Mesodermal cell (in vitro differentiated cells): Measurements from ENCODE around the gene TBC1D8.

Source experiments
- H3K27ac ChIP-seq: 2 replicates; pipeline ENCODE4 v1.7.0; 2013; ENCODE audit warnings: mild to moderate bottlenecking, low read depth, low read length, moderate library complexity; ENCODE audit not compliant: severe bottlenecking
- H3K36me3 ChIP-seq: 2 replicates; pipeline ENCODE4 v1.7.1; 2013; ENCODE audit warnings: mild to moderate bottlenecking, low read length, moderate library complexity; ENCODE audit not compliant: control insufficient read depth, insufficient read depth
- H3K4me1 ChIP-seq: one replicate; pipeline ENCODE4 v1.7.1; 2013; ENCODE audit warnings: mild to moderate bottlenecking, low read length; ENCODE audit not compliant: insufficient read depth, control insufficient read depth, poor library complexity, severe bottlenecking
- H3K4me3 ChIP-seq: 2 replicates; pipeline ENCODE4 v1.7.0; 2013; ENCODE audit warnings: low read length, control low read depth, mild to moderate bottlenecking; ENCODE audit not compliant: insufficient read depth, poor library complexity, severe bottlenecking; ENCODE audit errors: extremely low read depth
- H3K9me3 ChIP-seq: 2 replicates; pipeline ENCODE4 v1.7.1; 2013; ENCODE audit warnings: mild to moderate bottlenecking, low read length, moderate library complexity; ENCODE audit not compliant: control insufficient read depth
- WGBS, 2 experiments: methylation state at CpG; one replicate each; pipeline ENCODE4 v1.1.5; 2013; ENCODE audit warnings: missing lambda C conversion rate in 2 of 2; ENCODE audit not compliant: insufficient coverage in 2 of 2; 5-methylcytosine and 5-hydroxymethylcytosine counted together

The TBC1D8 gene

GRCh38 chr2:100997509-100998234 is 153.5 kb downstream of the TBC1D8 start:
- Histone ChIP-seq H3K27ac (no peak overlapping the region), H3K4me3 (no peak overlapping the region), H3K9me3 (peaks cover 8% of the 10 kb centered on the region), H3K4me1 (peaks cover 6% of the 10 kb centered on the region), H3K36me3 (peaks cover 2% of the 10 kb centered on the region)
- 90 to 100% methylated on average over 2 of the region's 5 CpGs for WGBS, 2 experiments

GRCh38 chr2:100995309-100996075 is 155.7 kb downstream of the TBC1D8 start:
- H3K36me3 ChIP-seq: no peaks in the 10 kb centered on the region
- H3K4me1 ChIP-seq: peaks cover 3% of the 10 kb centered on the region
- 89 to 92% methylated on average over 18 to 22 of the region's 28 CpGs for WGBS, 2 experiments
- no peaks in the 10 kb centered on the region for H3K9me3 ChIP-seq
- no peak overlapping the region for H3K27ac ChIP-seq
- H3K4me3 ChIP-seq: no peak overlapping the region

- Histone ChIP-seq H3K4me3 (no peak overlapping the region), H3K4me1 (peaks cover 3% of the 10 kb centered on the region), H3K36me3 (no peaks in the 10 kb centered on the region), H3K27ac (no peak overlapping the region), H3K9me3 (no peaks in the 10 kb centered on the region)
- 97% methylated on average over 8 to 10 of the region's 17 CpGs for WGBS, 2 experiments
Observed at GRCh38 chr2:100993294-100993693, 157.9 kb downstream of the TBC1D8 start.

GRCh38 chr2:100992262-100992661 is 158.9 kb downstream of the TBC1D8 start:
- Histone ChIP-seq H3K4me3 (no peak overlapping the region), H3K36me3 (no peaks in the 10 kb centered on the region), H3K27ac (no peak overlapping the region), H3K4me1 (peaks cover 3% of the 10 kb centered on the region), H3K9me3 (no peaks in the 10 kb centered on the region)
- WGBS, 2 experiments: 85 to 86% methylated on average over 3 to 6 of the region's 6 CpGs

- H3K4me1 ChIP-seq: peaks cover 3% of the 10 kb centered on the region
- WGBS, 2 experiments: 76 to 92% methylated on average over 2 to 4 of the region's 5 CpGs
- no peak overlapping the region for H3K27ac ChIP-seq
Observed at GRCh38 chr2:100991404-100991773, 159.8 kb downstream of the TBC1D8 start.

GRCh38 chr2:100990650-100991403 is 160.4 kb downstream of the TBC1D8 start:
- H3K27ac ChIP-seq: no peak overlapping the region
- H3K9me3 ChIP-seq: no peaks in the 10 kb centered on the region
- WGBS, 2 experiments: 86 to 87% methylated on average over 17 to 19 of the region's 24 CpGs
- no peaks in the 10 kb centered on the region for H3K4me1 ChIP-seq
- no peak overlapping the region for H3K4me3 ChIP-seq
- no peaks in the 10 kb centered on the region for H3K36me3 ChIP-seq

More at GRCh38 chr2:100991404-100991773, 159.8 kb downstream of the TBC1D8 start:
- no peaks in the 10 kb centered on the region for H3K36me3 ChIP-seq
- no peak overlapping the region for H3K4me3 ChIP-seq
- no peaks in the 10 kb centered on the region for H3K9me3 ChIP-seq

- WGBS, 2 experiments: 95 to 100% methylated on average over 2 to 9 of the region's 9 CpGs
- H3K9me3 ChIP-seq: no peaks in the 10 kb centered on the region
- H3K36me3 ChIP-seq: no peaks in the 10 kb centered on the region
- no peak overlapping the region for H3K27ac ChIP-seq
- H3K4me3 ChIP-seq: no peak overlapping the region
- H3K4me1 ChIP-seq: no peaks in the 10 kb centered on the region
Observed at GRCh38 chr2:100990166-100990565, 161.0 kb downstream of the TBC1D8 start.

GRCh38 chr2:100989666-100990065 is 161.5 kb downstream of the TBC1D8 start:
- Histone ChIP-seq H3K36me3 (no peaks in the 10 kb centered on the region), H3K9me3 (no peaks in the 10 kb centered on the region), H3K27ac (no peak overlapping the region), H3K4me1 (no peaks in the 10 kb centered on the region), H3K4me3 (no peak overlapping the region)
- WGBS, 2 experiments: 89 to 92% methylated on average over 3 of the region's 3 CpGs

GRCh38 chr2:100988630-100989417 is 162.4 kb downstream of the TBC1D8 start:
- Histone ChIP-seq H3K36me3 (no peaks in the 10 kb centered on the region), H3K4me3 (no peak overlapping the region), H3K9me3 (no peaks in the 10 kb centered on the region), H3K4me1 (peaks cover 7% of the 10 kb centered on the region), H3K27ac (no peak overlapping the region)
- WGBS, 2 experiments: 79 to 100% methylated on average over 2 to 3 of the region's 8 CpGs

GRCh38 chr2:100987974-100988373 is 163.2 kb downstream of the TBC1D8 start:
- Histone ChIP-seq H3K4me3 (no peak overlapping the region), H3K27ac (no peak overlapping the region), H3K9me3 (no peaks in the 10 kb centered on the region), H3K4me1 (peaks cover 11% of the 10 kb centered on the region), H3K36me3 (no peaks in the 10 kb centered on the region)
- 94 to 95% methylated on average over 4 of the region's 4 CpGs for WGBS, 2 experiments
